Heart left ventricle (tissue), 13 donors: ENCODE data around the gene DYDC2.

Experiments
- POLR2A ChIP-seq, 2 donors: fragments of 450-650 bp; IDR thresholded peaks; one replicate each; pipeline ENCODE4 v1.6.1; 2017; ENCODE audit warnings: antibody characterized with exemption in 2 of 2, mild to moderate bottlenecking in 2 of 2, moderate library complexity in 2 of 2
- TF ChIP-seq, protein P1 (sequence below), 12 donors: fragments of 200-600 bp; sonication (generic) in 4 of 12; IDR thresholded peaks; one replicate each; pipeline versions ENCODE4 v1.5.0 to v1.8.0; 2018 to 2022; ENCODE audit warnings: antibody characterized with exemption in 12 of 12, mild to moderate bottlenecking in 5 of 12
- donor health status: ischemic (EF 13 %, LVEDD 7.1; RV severe dilation, severe dysfunction).
- donor health status: DM: no; HTN: yes; CAD: no.
- donor health status: DM: no; HTN: no; CAD: no.
- donor health status: ischemic (EF 25% LVEDD 6.9; RV normal size, moderate dysfunction).
- donor health status: ischemic (EF 25% LVEDD 5.7; RV mildly dilated, moderate dysfunction).
- donor health status: ischemic (EF 35%, LVEDD 5.7; RV mildly dilated, moderate dysfunction).
- donor health status: nonischemic (EF 11% LVEDD 7.7; RV severe dilation, severe dysfunction).
- donor health status: DM: yes; HTN: yes; CAD: no.
- donor health status: PGD.
- donor health status: ischemic (EF 29% LVEDD 5.4; RV normal size, mild dysfunction).
- donor health status: nonischemic (EF 23%, LVEDD 6.1; RV moderate dilation, normal function).

- TF ChIP-seq, protein P1, sequence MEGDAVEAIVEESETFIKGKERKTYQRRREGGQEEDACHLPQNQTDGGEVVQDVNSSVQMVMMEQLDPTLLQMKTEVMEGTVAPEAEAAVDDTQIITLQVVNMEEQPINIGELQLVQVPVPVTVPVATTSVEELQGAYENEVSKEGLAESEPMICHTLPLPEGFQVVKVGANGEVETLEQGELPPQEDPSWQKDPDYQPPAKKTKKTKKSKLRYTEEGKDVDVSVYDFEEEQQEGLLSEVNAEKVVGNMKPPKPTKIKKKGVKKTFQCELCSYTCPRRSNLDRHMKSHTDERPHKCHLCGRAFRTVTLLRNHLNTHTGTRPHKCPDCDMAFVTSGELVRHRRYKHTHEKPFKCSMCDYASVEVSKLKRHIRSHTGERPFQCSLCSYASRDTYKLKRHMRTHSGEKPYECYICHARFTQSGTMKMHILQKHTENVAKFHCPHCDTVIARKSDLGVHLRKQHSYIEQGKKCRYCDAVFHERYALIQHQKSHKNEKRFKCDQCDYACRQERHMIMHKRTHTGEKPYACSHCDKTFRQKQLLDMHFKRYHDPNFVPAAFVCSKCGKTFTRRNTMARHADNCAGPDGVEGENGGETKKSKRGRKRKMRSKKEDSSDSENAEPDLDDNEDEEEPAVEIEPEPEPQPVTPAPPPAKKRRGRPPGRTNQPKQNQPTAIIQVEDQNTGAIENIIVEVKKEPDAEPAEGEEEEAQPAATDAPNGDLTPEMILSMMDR (IDR thresholded peaks at IDR 0.05): no peak
- TF ChIP-seq POLR2A (IDR thresholded peaks at IDR 0.05): no peak
Measured at GRCh38 chr10:80351220-80351619, 5.4 kb upstream of the DYDC2 start.
